DND-41 (cell line): ENCODE measurements around the gene WNT3A.

ENCODE experiments used
- CTCF ChIP-seq: IDR thresholded peaks from 2 replicates; pipeline ENCODE4 v1.5.1; 2012; ENCODE audit warnings: borderline replicate concordance, low read length, moderate library complexity, mild to moderate bottlenecking; ENCODE audit not compliant: poor library complexity, severe bottlenecking; ENCODE audit errors: extremely low read depth
- EZH2 ChIP-seq: IDR thresholded peaks from 3 replicates; pipeline ENCODE4 v1.6.1; 2012; ENCODE audit warnings: borderline replicate concordance, low read depth, mild to moderate bottlenecking, moderate library complexity, low read length, inconsistent platforms; ENCODE audit not compliant: severe bottlenecking

- TF ChIP-seq CTCF, result no peak
- TF ChIP-seq EZH2, result no peak
Observed at GRCh38 chr1:228092342-228093049, 85.7 kb downstream of the WNT3A start.
